H1 (cell line): ENCODE measurements around the gene SSTR4. TPM values are rescaled to one million over a fixed set of nuclear protein-coding genes. Genes with fewer than 3 reads are reported as not detected.

ENCODE experiments used
- CEBPB ChIP-seq: IDR thresholded peaks from 2 replicates; pipeline ENCODE4 v1.6.1; 2012; ENCODE audit warnings: low read depth, low read length
- CHD2 ChIP-seq: IDR thresholded peaks from 2 replicates; pipeline ENCODE4 v1.6.1; 2012; ENCODE audit warnings: low read length, improper control_type of control experiment
- EP300 ChIP-seq, 2 experiments: IDR thresholded peaks; 1 replicate in 1 of 2; 2 replicates in 1 of 2; pipeline ENCODE4 v1.6.1; 2011 to 2012; ENCODE audit warnings: low read depth in 2 of 2, low read length in 2 of 2, mild to moderate bottlenecking in 2 of 2, borderline replicate concordance in 1 of 2, inconsistent platforms in 1 of 2, moderate library complexity in 1 of 2
- HDAC2 ChIP-seq, 2 experiments: fragments of 300-600 bp in 1 of 2; sonication (generic) in 1 of 2; IDR thresholded peaks; 2 replicates each; pipeline ENCODE4 v1.6.1; 2011 to 2012; ENCODE audit warnings: low read depth in 2 of 2, low read length in 2 of 2, mild to moderate bottlenecking in 2 of 2, moderate library complexity in 2 of 2, borderline replicate concordance in 1 of 2, inconsistent platforms in 1 of 2
- NANOG ChIP-seq: IDR thresholded peaks from 2 replicates; pipeline ENCODE4 v1.6.1; 2011; ENCODE audit warnings: low read length, low read depth, mild to moderate bottlenecking, inconsistent platforms; ENCODE audit not compliant: insufficient read depth, poor library complexity, severe bottlenecking
- POLR2A ChIP-seq, 2 experiments: IDR thresholded peaks; 1 replicate in 1 of 2; 2 replicates in 1 of 2; pipeline ENCODE4 v1.6.1; 2011; ENCODE audit warnings: low read depth in 2 of 2, low read length in 2 of 2, mild to moderate bottlenecking in 2 of 2; ENCODE audit errors: control extremely low read depth in 1 of 2
- POLR2AphosphoS5 ChIP-seq: IDR thresholded peaks from 2 replicates; pipeline ENCODE4 v1.6.1; 2011; ENCODE audit warnings: low read depth, low read length
- RNF2 ChIP-seq: fragments of 200-900, 300-1000 bp; sonication (generic); IDR thresholded peaks from 2 replicates; pipeline ENCODE4 v1.7.1; 2016; ENCODE audit warnings: borderline replicate concordance, low read depth, mild to moderate bottlenecking, antibody characterized with exemption, low read length; ENCODE audit not compliant: poor library complexity, severe bottlenecking; ENCODE audit errors: missing control alignments
- RXRA ChIP-seq: IDR thresholded peaks from 2 replicates; pipeline ENCODE4 v1.6.1; 2011; ENCODE audit warnings: low read depth, mild to moderate bottlenecking, low read length, moderate library complexity; ENCODE audit not compliant: insufficient read depth
- SAP30 ChIP-seq: fragments of 300-600 bp; sonication (generic); IDR thresholded peaks from 2 replicates; pipeline ENCODE4 v1.7.1; 2012; ENCODE audit warnings: low read length, moderate library complexity, mild to moderate bottlenecking, inconsistent platforms; ENCODE audit not compliant: insufficient read depth, insufficient replicate concordance
- SIN3A ChIP-seq, 2 experiments: IDR thresholded peaks in 1 of 2; conservative IDR thresholded peaks in 1 of 2; 2 replicates each; pipeline ENCODE4 v1.6.1; 2011 to 2012; ENCODE audit warnings: low read length in 2 of 2, improper control_type of control experiment in 1 of 2, low read depth in 1 of 2, mild to moderate bottlenecking in 1 of 2
- SIX5 ChIP-seq: IDR thresholded peaks from 2 replicates; pipeline ENCODE4 v1.6.1; 2011; ENCODE audit warnings: mild to moderate bottlenecking, low read depth, low read length
- SUZ12 ChIP-seq: fragments of 200-600 bp; sonication (generic); IDR thresholded peaks from 2 replicates; pipeline ENCODE4 v1.6.1; 2012; ENCODE audit warnings: mild to moderate bottlenecking, inconsistent platforms, low read length, moderate library complexity, mixed read lengths
- TAF1 ChIP-seq: IDR thresholded peaks from 2 replicates; pipeline ENCODE4 v1.6.1; 2011; ENCODE audit warnings: mild to moderate bottlenecking, low read depth, low read length
- polyA plus RNA-seq, 7 experiments: library from polyadenylated mRNA; depleted of rRNA in 3 of 7; stranded (reverse) in 5 of 7; unstranded in 2 of 7; fragments of >200 nt in 5 of 7; fragments of 200-250 nt in 2 of 7; gene quantifications; 1 replicate in 5 of 7; 2 replicates in 1 of 7; 4 replicates in 1 of 7; pipeline versions ENCODE4 v1.2.1 to v1.2.3, GENCODE V29; 2011 to 2013; ENCODE audit warnings: missing spikeins in 2 of 7, mixed read lengths in 2 of 7
- total RNA-seq: library from RNA; stranded (reverse); fragmentation: NEBNext Ultra II Directional; extraction: Animal tissue kit (Norgen Biotek cat#: 25700); gene quantifications from 2 replicates; pipeline ENCODE4 v1.2.1, GENCODE V29; 2021
- TF ChIP-seq, protein P1 (sequence below), 3 experiments: IDR thresholded peaks; 1 replicate in 2 of 3; 2 replicates in 1 of 3; pipeline versions ENCODE4 v1.5.1 to v1.6.1; 2011; ENCODE audit warnings: low read length in 3 of 3, mild to moderate bottlenecking in 3 of 3, inconsistent platforms in 2 of 3, low read depth in 1 of 3, moderate library complexity in 1 of 3; ENCODE audit not compliant: insufficient read depth in 1 of 3; ENCODE audit errors: control extremely low read depth in 1 of 3
- TF ChIP-seq, protein P2 (sequence below): IDR thresholded peaks from 2 replicates; pipeline ENCODE4 v1.6.1; 2012; ENCODE audit warnings: low read length, inconsistent platforms
- TF ChIP-seq, protein P3 (sequence below): IDR thresholded peaks from 2 replicates; pipeline ENCODE4 v1.6.1; 2012; ENCODE audit warnings: inconsistent platforms

The SSTR4 gene
- total and polyA plus RNA-seq, 2 of the 8 experiments (the other 6 are each of a cell fraction or from before 2014, with no cell fraction given): 0.05 TPM; not detected in 1

DNA sequence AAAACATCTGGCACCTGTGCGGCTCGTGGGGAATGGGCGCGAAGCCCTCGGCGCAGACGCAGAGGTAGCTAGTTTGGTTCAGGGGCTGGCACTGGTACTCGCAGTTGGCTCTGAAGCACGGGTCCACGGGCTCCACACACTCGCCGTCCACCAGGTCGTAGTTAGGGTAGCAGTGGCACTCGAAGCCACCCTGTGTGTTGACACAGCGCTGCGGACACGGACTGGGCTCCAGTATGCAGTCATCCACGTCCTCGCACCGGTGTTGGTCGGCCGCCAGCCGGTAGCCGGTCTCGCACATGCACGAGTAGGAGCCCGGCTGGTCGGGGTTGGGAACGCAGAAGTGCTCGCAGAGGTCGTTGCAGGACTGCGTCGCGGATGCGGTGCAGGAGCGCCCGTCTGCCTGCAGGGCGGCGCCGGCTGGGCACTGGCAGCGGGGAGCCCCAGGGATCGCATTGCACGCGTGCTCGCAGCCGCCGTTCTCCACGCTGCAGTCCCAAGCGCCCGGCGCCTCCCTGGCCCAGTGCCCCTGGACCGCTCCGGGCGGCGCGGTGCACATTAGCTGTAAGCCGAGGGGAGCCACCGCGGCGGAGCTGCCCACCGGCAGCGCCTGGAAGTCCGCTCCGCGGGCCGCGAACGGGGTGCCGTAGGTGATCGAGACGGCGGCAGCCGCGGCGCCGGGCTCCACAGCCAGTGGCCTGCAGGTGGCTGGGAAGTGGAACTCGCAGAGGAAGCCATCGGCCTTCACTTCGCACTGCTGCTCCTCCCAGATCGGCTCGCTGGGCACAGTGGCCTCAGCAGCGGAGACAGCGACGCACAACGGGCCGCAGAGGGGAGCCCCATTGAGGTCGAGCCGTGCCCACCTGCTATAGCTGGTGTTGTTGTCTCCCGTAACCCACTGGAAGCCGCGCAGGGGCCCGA lies 13.4 kb downstream of the SSTR4 start (continued):
- TF ChIP-seq SAP30 (no peak), SIN3A (conservative IDR thresholded peaks at IDR 0.05 in 1 of 2, IDR thresholded peaks at IDR 0.05 in 1 of 2; ENCODE audit: low read depth in 1 of 2, low read length in 2 of 2) (no peak), POLR2AphosphoS5 (no peak), RNF2 (peak; percentile 27), TAF1 (no peak), POLR2A (IDR thresholded peaks at IDR 0.05; ENCODE audit: control extremely low read depth in 1 of 2, low read depth in 2 of 2, low read length in 2 of 2) (no peak), NANOG (no peak), CHD2 (no peak), RXRA (no peak), CEBPB (no peak), HDAC2 (IDR thresholded peaks at IDR 0.05; ENCODE audit: borderline replicate concordance in 1 of 2, low read depth in 2 of 2, low read length in 2 of 2) (peak in 1 of 2 experiments; percentile 63; a peak in 1 of 4 replicates), EP300 (IDR thresholded peaks at IDR 0.05; ENCODE audit: borderline replicate concordance in 1 of 2, low read depth in 2 of 2, low read length in 2 of 2) (no peak), SIX5 (no peak), SUZ12 (peak; percentile 84; the same call in 1 of the 2 replicates)
- TF ChIP-seq, protein P1, sequence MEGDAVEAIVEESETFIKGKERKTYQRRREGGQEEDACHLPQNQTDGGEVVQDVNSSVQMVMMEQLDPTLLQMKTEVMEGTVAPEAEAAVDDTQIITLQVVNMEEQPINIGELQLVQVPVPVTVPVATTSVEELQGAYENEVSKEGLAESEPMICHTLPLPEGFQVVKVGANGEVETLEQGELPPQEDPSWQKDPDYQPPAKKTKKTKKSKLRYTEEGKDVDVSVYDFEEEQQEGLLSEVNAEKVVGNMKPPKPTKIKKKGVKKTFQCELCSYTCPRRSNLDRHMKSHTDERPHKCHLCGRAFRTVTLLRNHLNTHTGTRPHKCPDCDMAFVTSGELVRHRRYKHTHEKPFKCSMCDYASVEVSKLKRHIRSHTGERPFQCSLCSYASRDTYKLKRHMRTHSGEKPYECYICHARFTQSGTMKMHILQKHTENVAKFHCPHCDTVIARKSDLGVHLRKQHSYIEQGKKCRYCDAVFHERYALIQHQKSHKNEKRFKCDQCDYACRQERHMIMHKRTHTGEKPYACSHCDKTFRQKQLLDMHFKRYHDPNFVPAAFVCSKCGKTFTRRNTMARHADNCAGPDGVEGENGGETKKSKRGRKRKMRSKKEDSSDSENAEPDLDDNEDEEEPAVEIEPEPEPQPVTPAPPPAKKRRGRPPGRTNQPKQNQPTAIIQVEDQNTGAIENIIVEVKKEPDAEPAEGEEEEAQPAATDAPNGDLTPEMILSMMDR (IDR thresholded peaks at IDR 0.05; ENCODE audit: control extremely low read depth in 1 of 3, insufficient read depth in 1 of 3, low read depth in 1 of 3, low read length in 3 of 3): peak; percentile 60 to 75 (median 62)
- TF ChIP-seq, protein P2, sequence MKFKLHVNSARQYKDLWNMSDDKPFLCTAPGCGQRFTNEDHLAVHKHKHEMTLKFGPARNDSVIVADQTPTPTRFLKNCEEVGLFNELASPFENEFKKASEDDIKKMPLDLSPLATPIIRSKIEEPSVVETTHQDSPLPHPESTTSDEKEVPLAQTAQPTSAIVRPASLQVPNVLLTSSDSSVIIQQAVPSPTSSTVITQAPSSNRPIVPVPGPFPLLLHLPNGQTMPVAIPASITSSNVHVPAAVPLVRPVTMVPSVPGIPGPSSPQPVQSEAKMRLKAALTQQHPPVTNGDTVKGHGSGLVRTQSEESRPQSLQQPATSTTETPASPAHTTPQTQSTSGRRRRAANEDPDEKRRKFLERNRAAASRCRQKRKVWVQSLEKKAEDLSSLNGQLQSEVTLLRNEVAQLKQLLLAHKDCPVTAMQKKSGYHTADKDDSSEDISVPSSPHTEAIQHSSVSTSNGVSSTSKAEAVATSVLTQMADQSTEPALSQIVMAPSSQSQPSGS: no peak
- TF ChIP-seq, protein P3, sequence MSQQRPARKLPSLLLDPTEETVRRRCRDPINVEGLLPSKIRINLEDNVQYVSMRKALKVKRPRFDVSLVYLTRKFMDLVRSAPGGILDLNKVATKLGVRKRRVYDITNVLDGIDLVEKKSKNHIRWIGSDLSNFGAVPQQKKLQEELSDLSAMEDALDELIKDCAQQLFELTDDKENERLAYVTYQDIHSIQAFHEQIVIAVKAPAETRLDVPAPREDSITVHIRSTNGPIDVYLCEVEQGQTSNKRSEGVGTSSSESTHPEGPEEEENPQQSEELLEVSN: peak; percentile 90
